Epithelial cell of esophagus (primary cell): ENCODE data around the gene PDE9A.

Experiments used
- DNase-seq: peaks from one replicate; pipeline ENCODE4 v3.0.0; 2010; ENCODE audit warnings: low read depth
- H3K4me3 ChIP-seq: 2 replicates; pipeline ENCODE4 v1.5.1; 2011; ENCODE audit warnings: mild to moderate bottlenecking, low read length, control low read depth
- CTCF ChIP-seq: IDR thresholded peaks from 2 replicates; pipeline ENCODE4 v1.5.1; 2011; ENCODE audit warnings: low read depth, mild to moderate bottlenecking, low read length, control low read depth, inconsistent platforms; ENCODE audit not compliant: insufficient read depth; ENCODE audit errors: missing control alignments

PDE9A gene

GRCh38 chr21:42735061-42735460 is 81.6 kb downstream of the PDE9A start:
- no peak for DNase-seq
- TF ChIP-seq CTCF: no peak
- no peak overlapping the region for H3K4me3 ChIP-seq

- H3K4me3 ChIP-seq: no peak overlapping the region
- no peak for TF ChIP-seq CTCF
- DNase-seq: no peak
These were observed 82.5 kb downstream of the PDE9A start for GRCh38 chr21:42735944-42736343.

GRCh38 chr21:42736646-42737350 is 83.4 kb downstream of the PDE9A start:
- no peak overlapping the region for H3K4me3 ChIP-seq
- no peak for DNase-seq
- no peak for TF ChIP-seq CTCF

GRCh38 chr21:42737951-42738590 is 84.7 kb downstream of the PDE9A start:
- DNase-seq: no peak
- H3K4me3 ChIP-seq: no peak overlapping the region
- no peak for TF ChIP-seq CTCF

GRCh38 chr21:42739061-42739931 is 85.9 kb downstream of the PDE9A start:
- no peak for TF ChIP-seq CTCF
- no peak overlapping the region for H3K4me3 ChIP-seq
- DNase-seq: no peak

GRCh38 chr21:42740405-42740909 is 87.0 kb downstream of the PDE9A start:
- no peak for DNase-seq
- no peak overlapping the region for H3K4me3 ChIP-seq
- no peak for TF ChIP-seq CTCF
